OCI-LY3 (cell line): ENCODE data around the gene CLDN15.

Source experiments
- H2AFZ ChIP-seq: fragments of 200-600, 300-600 bp; shearing (Covaris generic); 2 replicates; pipeline ENCODE4 v1.6.0; 2014; ENCODE audit warnings: antibody characterized with exemption, low read depth, low read length
- H3K27ac ChIP-seq: fragments of 200-600, 300-600 bp; sonication (generic); 2 replicates; pipeline ENCODE4 v1.5.1; 2014; ENCODE audit warnings: mild to moderate bottlenecking, low read length, moderate library complexity, mixed read lengths
- H3K27me3 ChIP-seq: fragments of 200-600, 300-600 bp; sonication (generic); 2 replicates; pipeline ENCODE4 v1.6.1; 2014; ENCODE audit warnings: low read depth, low read length, mixed read lengths
- H3K36me3 ChIP-seq: fragments of 200-600, 300-600 bp; sonication (generic); replicated peaks from 2 replicates; pipeline ENCODE3; 2014; ENCODE audit warnings: low read depth, low read length, mixed read lengths
- H3K4me1 ChIP-seq: fragments of 300-600, 200-600 bp; sonication (generic); 2 replicates; pipeline ENCODE4 v1.6.1; 2014; ENCODE audit warnings: low read length, mixed read lengths
- H3K4me2 ChIP-seq: fragments of 200-600, 300-600 bp; sonication (generic); 2 replicates; pipeline ENCODE4 v1.6.1; 2014; ENCODE audit warnings: low read length, mixed read lengths
- H3K4me3 ChIP-seq: fragments of 300-600, 200-600 bp; sonication (generic); 2 replicates; pipeline ENCODE4 v1.5.1; 2014; ENCODE audit warnings: antibody characterized with exemption, mild to moderate bottlenecking, low read length, moderate library complexity
- H3K79me2 ChIP-seq: fragments of 300-600, 200-600 bp; shearing (Covaris generic); 2 replicates; pipeline ENCODE4 v1.6.1; 2014; ENCODE audit warnings: mild to moderate bottlenecking, low read length, mixed read lengths
- H3K9ac ChIP-seq: fragments of 300-600, 200-600 bp; shearing (Covaris generic); 2 replicates; pipeline ENCODE4 v1.6.0; 2014; ENCODE audit warnings: mild to moderate bottlenecking, low read length, moderate library complexity
- H3K9me3 ChIP-seq: fragments of 200-600, 300-600 bp; shearing (Covaris generic); 2 replicates; pipeline ENCODE4 v1.6.1; 2014; ENCODE audit warnings: low read length, mixed read lengths; ENCODE audit not compliant: insufficient read depth
- H4K20me1 ChIP-seq: fragments of 200-600, 300-600 bp; sonication (generic); 2 replicates; pipeline ENCODE4 v1.6.1; 2016; ENCODE audit warnings: low read length, mixed read lengths; ENCODE audit not compliant: insufficient read depth
- EZH2phosphoT487 ChIP-seq: fragments of 200-600 bp; shearing (Covaris generic); IDR thresholded peaks from 2 replicates; pipeline ENCODE4 v1.6.1; 2018; ENCODE audit warnings: antibody characterized with exemption, mixed run types, low read depth
- TF ChIP-seq, protein P1 (sequence below): fragments of 200-600, 300-600 bp; sonication (generic); IDR thresholded peaks from 2 replicates; pipeline ENCODE4 v1.5.1; 2014; ENCODE audit warnings: antibody characterized with exemption, low read length, low read depth

The CLDN15 gene

DNA sequence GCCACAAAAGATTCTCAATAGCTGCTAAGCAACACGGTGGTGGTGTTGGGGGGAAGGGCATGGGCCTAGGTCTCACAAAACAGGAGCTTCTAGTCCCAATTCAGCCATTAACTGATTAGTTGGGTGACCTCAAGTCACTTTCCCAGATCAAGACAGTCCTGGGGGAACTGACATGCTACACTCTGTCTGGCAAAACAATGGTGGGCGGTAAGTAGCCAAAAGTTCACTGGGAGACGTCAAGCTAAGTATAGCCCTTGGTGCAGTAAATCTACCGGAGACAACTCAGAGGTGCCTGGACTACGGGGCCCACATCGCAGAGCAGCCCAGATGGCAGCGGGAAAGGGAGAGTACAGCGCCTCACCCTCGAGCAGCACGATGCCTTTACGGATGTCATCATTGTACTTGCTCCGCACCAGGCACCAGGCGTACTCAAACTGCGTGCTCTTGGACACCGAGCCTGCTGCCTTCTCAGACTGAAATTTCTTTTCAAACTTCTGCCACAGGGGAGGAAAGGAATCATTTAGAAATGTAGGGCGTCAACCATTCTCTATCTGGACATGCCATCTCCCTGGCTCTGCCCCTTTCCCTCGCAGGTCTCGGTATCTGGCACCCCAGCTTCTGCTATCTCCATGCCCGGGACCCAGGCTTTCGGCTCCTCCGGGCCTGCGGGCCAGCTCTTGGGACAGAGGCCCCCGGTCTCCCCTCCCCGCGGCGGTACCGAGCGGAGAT lies 6.2 kb upstream of the CLDN15 start:
- Histone ChIP-seq H3K27ac (no peak overlapping the region), H3K4me3 (peak overlapping the region; percentile 96), H4K20me1 (0 out of 2 replicates have a peak, but pooled peaks cover 2% of the 10 kb centered on the region), H3K4me2 (peak overlapping the region; percentile 89), H3K79me2 (peaks cover 63% of the 10 kb centered on the region), H3K4me1 (peaks cover 9% of the 10 kb centered on the region), H3K36me3 (peaks cover 13% of the 10 kb centered on the region), H3K27me3 (no peaks in the 10 kb centered on the region), H2AFZ (no peak overlapping the region), H3K9me3 (no peaks in the 10 kb centered on the region), H3K9ac (peak overlapping the region; percentile 89)
- TF ChIP-seq EZH2phosphoT487, result no peak
- TF ChIP-seq, protein P1, sequence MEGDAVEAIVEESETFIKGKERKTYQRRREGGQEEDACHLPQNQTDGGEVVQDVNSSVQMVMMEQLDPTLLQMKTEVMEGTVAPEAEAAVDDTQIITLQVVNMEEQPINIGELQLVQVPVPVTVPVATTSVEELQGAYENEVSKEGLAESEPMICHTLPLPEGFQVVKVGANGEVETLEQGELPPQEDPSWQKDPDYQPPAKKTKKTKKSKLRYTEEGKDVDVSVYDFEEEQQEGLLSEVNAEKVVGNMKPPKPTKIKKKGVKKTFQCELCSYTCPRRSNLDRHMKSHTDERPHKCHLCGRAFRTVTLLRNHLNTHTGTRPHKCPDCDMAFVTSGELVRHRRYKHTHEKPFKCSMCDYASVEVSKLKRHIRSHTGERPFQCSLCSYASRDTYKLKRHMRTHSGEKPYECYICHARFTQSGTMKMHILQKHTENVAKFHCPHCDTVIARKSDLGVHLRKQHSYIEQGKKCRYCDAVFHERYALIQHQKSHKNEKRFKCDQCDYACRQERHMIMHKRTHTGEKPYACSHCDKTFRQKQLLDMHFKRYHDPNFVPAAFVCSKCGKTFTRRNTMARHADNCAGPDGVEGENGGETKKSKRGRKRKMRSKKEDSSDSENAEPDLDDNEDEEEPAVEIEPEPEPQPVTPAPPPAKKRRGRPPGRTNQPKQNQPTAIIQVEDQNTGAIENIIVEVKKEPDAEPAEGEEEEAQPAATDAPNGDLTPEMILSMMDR, result no peak

GRCh38 chr7:101241443-101242349 lies 4.1 kb upstream of the CLDN15 start:
- Histone ChIP-seq H2AFZ (no peak overlapping the region), H3K79me2 (peaks cover 47% of the 10 kb centered on the region)

GRCh38 chr7:101241015-101241363 lies 3.4 kb upstream of the CLDN15 start:
- Histone ChIP-seq H3K27ac (no peak overlapping the region), H3K4me1 (peaks cover 9% of the 10 kb centered on the region), H3K9ac (no peak overlapping the region), H4K20me1 (no peaks in the 10 kb centered on the region), H3K4me2 (no peak overlapping the region), H3K9me3 (no peaks in the 10 kb centered on the region), H3K27me3 (no peaks in the 10 kb centered on the region), H3K36me3 (peaks cover 4% of the 10 kb centered on the region), H2AFZ (no peak overlapping the region), H3K4me3 (no peak overlapping the region), H3K79me2 (peaks cover 40% of the 10 kb centered on the region)
- TF ChIP-seq, protein P1, result no peak
- TF ChIP-seq EZH2phosphoT487, result no peak

More at GRCh38 chr7:101241443-101242349, 4.1 kb upstream of the CLDN15 start:
- peaks cover 4% of the 10 kb centered on the region for H3K36me3 ChIP-seq
- TF ChIP-seq EZH2phosphoT487, result no peak
- TF ChIP-seq, protein P1, result no peak
- H3K9ac ChIP-seq, result no peak overlapping the region
- H3K4me2 ChIP-seq, result no peak overlapping the region
- H3K4me1 ChIP-seq, result peaks cover 9% of the 10 kb centered on the region
- H4K20me1 ChIP-seq, result no peaks in the 10 kb centered on the region
- no peak overlapping the region for H3K27ac ChIP-seq
- no peaks in the 10 kb centered on the region for H3K9me3 ChIP-seq
- H3K4me3 ChIP-seq, result no peak overlapping the region
- no peaks in the 10 kb centered on the region for H3K27me3 ChIP-seq
